CD14-positive monocyte (primary cell): Measurements from ENCODE around the gene SMCHD1. TPM values are rescaled to one million over a fixed set of nuclear protein-coding genes. Genes with fewer than 3 reads are reported as not detected.
"Not testable (repeated sequence)": the region's sequence is repeated elsewhere in the genome, so short reads cannot be mapped to it uniquely, and the experiment has no call there.

Experiments used
- DNase-seq, 3 donors: peaks; one replicate each; pipeline ENCODE4 v3.0.0-alpha.2; 2011 to 2022
- H2AFZ ChIP-seq: 2 replicates; pipeline ENCODE4 v1.6.0; 2012; ENCODE audit warnings: mild to moderate bottlenecking, low read depth, low read length, inconsistent platforms; ENCODE audit not compliant: insufficient read depth, poor library complexity, severe bottlenecking
- H3K27ac ChIP-seq, 2 donors: 1 replicate in 1 of 2; 2 replicates in 1 of 2; pipeline ENCODE4 v1.5.1; 2012 to 2013; ENCODE audit warnings: low read length in 2 of 2, control low read depth in 1 of 2, inconsistent platforms in 1 of 2, low read depth in 1 of 2, mild to moderate bottlenecking in 1 of 2
- H3K27me3 ChIP-seq, 2 donors: one replicate each; pipeline versions ENCODE4 v1.6.0 to v1.6.1; 2011 to 2013; ENCODE audit warnings: low read length in 2 of 2; ENCODE audit not compliant: control insufficient read depth in 2 of 2, insufficient read depth in 2 of 2
- H3K36me3 ChIP-seq, 2 donors: replicated peaks in 1 of 2; 1 replicate in 1 of 2; 2 replicates in 1 of 2; pipeline versions ENCODE4 v1.5.1 to v1.6.1; 2012 to 2013; ENCODE audit warnings: low read length in 2 of 2, control low read depth in 1 of 2, inconsistent platforms in 1 of 2, mild to moderate bottlenecking in 1 of 2; ENCODE audit not compliant: insufficient read depth in 2 of 2, control insufficient read depth in 1 of 2
- H3K4me1 ChIP-seq, 2 donors: 1 replicate in 1 of 2; 2 replicates in 1 of 2; pipeline versions ENCODE4 v1.5.1 to v1.6.1; 2012 to 2013; ENCODE audit warnings: low read length in 2 of 2, control low read depth in 1 of 2, inconsistent platforms in 1 of 2, mild to moderate bottlenecking in 1 of 2, moderate library complexity in 1 of 2; ENCODE audit not compliant: insufficient read depth in 2 of 2, control insufficient read depth in 1 of 2
- H3K4me2 ChIP-seq: replicated peaks from 2 replicates; pipeline ENCODE3; 2012; ENCODE audit warnings: low read length, moderate library complexity, mild to moderate bottlenecking; ENCODE audit not compliant: poor library complexity, severe bottlenecking; ENCODE audit errors: extremely low read depth
- H3K4me3 ChIP-seq, 3 experiments: fragments of 200-600 bp in 1 of 3; sonication (generic) in 1 of 3; replicated peaks in 1 of 3; 1 replicate in 2 of 3; 2 replicates in 1 of 3; pipeline ENCODE4 v1.5.1; 2011 to 2013; ENCODE audit warnings: low read length in 3 of 3, mild to moderate bottlenecking in 3 of 3, control low read depth in 2 of 3, low read depth in 2 of 3, inconsistent platforms in 1 of 3, moderate library complexity in 1 of 3
- H3K79me2 ChIP-seq: 2 replicates; pipeline ENCODE4 v1.6.0; 2012; ENCODE audit warnings: mild to moderate bottlenecking, control low read depth, inconsistent platforms, low read length, moderate library complexity; ENCODE audit not compliant: insufficient read depth
- H3K9ac ChIP-seq: 2 replicates; pipeline ENCODE4 v1.6.0; 2017; ENCODE audit warnings: low read length, mild to moderate bottlenecking; ENCODE audit not compliant: insufficient read depth, poor library complexity, severe bottlenecking
- H3K9me3 ChIP-seq, 2 donors: replicated peaks in 1 of 2; 1 replicate in 1 of 2; 2 replicates in 1 of 2; pipeline versions ENCODE4 v1.5.1 to v1.6.1; 2012 to 2013; ENCODE audit warnings: low read length in 2 of 2, control low read depth in 1 of 2; ENCODE audit not compliant: control insufficient read depth in 1 of 2, insufficient read depth in 1 of 2
- H4K20me1 ChIP-seq: 2 replicates; pipeline ENCODE4 v1.6.0; 2012; ENCODE audit warnings: mild to moderate bottlenecking, low read length, control low read depth, moderate library complexity; ENCODE audit not compliant: insufficient read depth
- H3K27ac Mint-ChIP-seq, 7 donors: one replicate each; pipeline ENCODE4 v1.8.0; 2020; ENCODE audit warnings: mild to moderate bottlenecking in 7 of 7, mixed read lengths in 7 of 7, moderate library complexity in 6 of 7, inconsistent platforms in 2 of 7
- H3K27me3 Mint-ChIP-seq, 3 donors: one replicate each; pipeline ENCODE4 v1.8.0; 2021 to 2022; ENCODE audit warnings: low read depth in 3 of 3, mild to moderate bottlenecking in 3 of 3, mixed read lengths in 3 of 3, moderate library complexity in 3 of 3, inconsistent platforms in 1 of 3
- H3K36me3 Mint-ChIP-seq, 2 donors: one replicate each; pipeline ENCODE4 v1.8.0; 2020; ENCODE audit warnings: mixed read lengths in 2 of 2, inconsistent platforms in 1 of 2, mild to moderate bottlenecking in 1 of 2
- H3K4me1 Mint-ChIP-seq: one replicate; pipeline ENCODE4 v1.8.0; 2020; ENCODE audit warnings: mild to moderate bottlenecking, mixed read lengths
- H3K4me3 Mint-ChIP-seq, 2 donors: one replicate each; pipeline ENCODE4 v1.8.0; 2020; ENCODE audit warnings: mild to moderate bottlenecking in 2 of 2, mixed read lengths in 2 of 2, moderate library complexity in 1 of 2
- H3K9me3 Mint-ChIP-seq, 7 donors: one replicate each; pipeline ENCODE4 v1.8.0; 2020 to 2022; ENCODE audit warnings: mixed read lengths in 7 of 7, mild to moderate bottlenecking in 6 of 7, moderate library complexity in 6 of 7, inconsistent platforms in 2 of 7
- WGBS: methylation state at CpG from one replicate; pipeline ENCODE4 v1.1.5; 2013; ENCODE audit warnings: missing lambda C conversion rate; ENCODE audit not compliant: insufficient coverage; 5-methylcytosine and 5-hydroxymethylcytosine counted together
- intact Hi-C, 2 donors: fragments of 100-400 bp; cut with micrococcal nuclease; formaldehyde crosslinking; loops; one replicate each; pipeline versions ENCODE4 v1.15.0 to v1.15.1; 2023
- polyA plus RNA-seq, 3 donors: library from polyadenylated mRNA; depleted of rRNA in 1 of 3; unstranded in 2 of 3; stranded (reverse) in 1 of 3; fragments of 300-500 nt in 2 of 3; fragments of >200 nt in 1 of 3; fragmentation: Illumina TruSeq in 2 of 3; gene quantifications; 1 replicate in 2 of 3; 2 replicates in 1 of 3; pipeline ENCODE4 v1.2.3, GENCODE V29; 2012 to 2021
- TF ChIP-seq, protein P1 (sequence below): fragments of 200-600 bp; IDR thresholded peaks from one replicate; pipeline ENCODE4 v1.8.0; 2022; ENCODE audit warnings: antibody characterized with exemption, mild to moderate bottlenecking

The SMCHD1 gene
- polyA plus RNA-seq, 3 donors = 12.7 to 45.5 (median 16.8) TPM

DNA sequence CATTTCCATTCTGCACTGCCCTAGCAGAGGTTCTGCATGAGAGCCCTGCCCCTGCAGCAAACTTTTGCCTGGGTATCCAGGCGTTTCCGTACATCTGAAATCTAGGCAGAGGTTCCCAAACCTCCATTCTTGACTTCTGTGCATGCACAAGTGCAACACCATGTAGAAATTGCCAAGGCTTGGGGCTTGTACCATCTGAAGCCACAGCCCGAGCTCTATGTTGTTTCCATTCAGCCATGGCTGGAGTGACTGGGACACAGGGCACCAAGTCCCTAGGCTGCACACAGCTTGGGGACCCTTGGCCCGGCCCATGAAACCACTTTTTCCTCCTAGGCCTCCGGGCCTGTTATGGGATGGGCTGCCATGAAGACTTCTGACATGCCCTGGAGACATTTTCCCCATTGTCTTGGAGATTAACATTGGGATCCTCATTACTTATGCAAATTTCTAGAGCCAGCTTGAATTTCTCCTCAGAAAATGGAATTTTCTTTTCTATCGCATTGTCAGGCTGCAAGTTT, 154.2 kb downstream of the SMCHD1 start:
- Mint-ChIP-seq H3K36me3 (peaks cover 11 to 16% of the 10 kb centered on the region in 2 donors), H3K9me3 (peaks cover 10 to 42% (median 18%) of the 10 kb centered on the region in 7 donors)
- H3K9ac ChIP-seq, intact Hi-C loops, H2AFZ ChIP-seq, H3K4me1 ChIP-seq, H3K4me3 Mint-ChIP-seq, H3K27me3 Mint-ChIP-seq, H3K27me3 ChIP-seq, H3K27ac Mint-ChIP-seq, H3K79me2 ChIP-seq, DNase-seq, H3K4me1 Mint-ChIP-seq, H3K27ac ChIP-seq, H3K4me2 ChIP-seq, H4K20me1 ChIP-seq, H3K4me3 ChIP-seq: not testable (repeated sequence)
- Histone ChIP-seq H3K9me3 (peaks cover 0 to 11% of the 10 kb centered on the region in 2 donors), H3K36me3 (peaks cover 10 to 14% of the 10 kb centered on the region in 2 donors)
- 79% methylated on average over 4 of the region's 6 CpGs for WGBS

DNA sequence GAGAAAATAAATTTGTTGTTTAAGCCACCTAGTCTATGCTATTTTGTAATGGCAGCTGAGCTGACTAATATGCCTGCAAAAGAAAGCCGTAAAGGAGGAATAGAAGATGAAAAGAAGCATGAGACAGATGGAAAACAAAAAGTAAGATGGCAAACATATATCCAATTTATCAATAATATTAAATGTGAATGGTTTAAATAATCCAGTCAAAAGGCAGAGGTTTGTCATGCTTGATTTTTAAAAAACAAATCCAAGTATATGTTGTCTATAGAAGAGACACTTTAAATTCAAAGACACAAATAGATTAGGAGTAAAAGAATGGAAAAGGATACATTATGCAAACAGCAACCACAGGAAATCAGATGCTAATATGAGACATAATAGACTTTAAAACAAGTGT, 155.9 kb downstream of the SMCHD1 start:
- Mint-ChIP-seq H3K9me3 (peaks cover 10 to 48% (median 21%) of the 10 kb centered on the region in 7 donors), H3K36me3 (peaks cover 0 to 8% of the 10 kb centered on the region in 2 donors), H3K27me3 (peaks cover 0 to 2% (median 2%) of the 10 kb centered on the region in 3 donors), H3K27ac (no peak overlapping the region), H3K4me3 (no peak overlapping the region), H3K4me1 (no peaks in the 10 kb centered on the region)
- intact Hi-C loops = no loop called here
- no peak overlapping the region for H2AFZ ChIP-seq
- peaks cover 0 to 11% of the 10 kb centered on the region in 2 donors for H3K9me3 ChIP-seq
- no CpG with 5 or more reads among the region's 1 CpG for WGBS
- DNase-seq = no peak
- H3K4me2 ChIP-seq = no peak overlapping the region
- H3K4me1 ChIP-seq = no peaks in the 10 kb centered on the region
- no peaks in the 10 kb centered on the region for H3K36me3 ChIP-seq
- H3K79me2 ChIP-seq = no peaks in the 10 kb centered on the region
- no peaks in the 10 kb centered on the region for H4K20me1 ChIP-seq
- no peak overlapping the region for H3K9ac ChIP-seq
- TF ChIP-seq, protein P1, sequence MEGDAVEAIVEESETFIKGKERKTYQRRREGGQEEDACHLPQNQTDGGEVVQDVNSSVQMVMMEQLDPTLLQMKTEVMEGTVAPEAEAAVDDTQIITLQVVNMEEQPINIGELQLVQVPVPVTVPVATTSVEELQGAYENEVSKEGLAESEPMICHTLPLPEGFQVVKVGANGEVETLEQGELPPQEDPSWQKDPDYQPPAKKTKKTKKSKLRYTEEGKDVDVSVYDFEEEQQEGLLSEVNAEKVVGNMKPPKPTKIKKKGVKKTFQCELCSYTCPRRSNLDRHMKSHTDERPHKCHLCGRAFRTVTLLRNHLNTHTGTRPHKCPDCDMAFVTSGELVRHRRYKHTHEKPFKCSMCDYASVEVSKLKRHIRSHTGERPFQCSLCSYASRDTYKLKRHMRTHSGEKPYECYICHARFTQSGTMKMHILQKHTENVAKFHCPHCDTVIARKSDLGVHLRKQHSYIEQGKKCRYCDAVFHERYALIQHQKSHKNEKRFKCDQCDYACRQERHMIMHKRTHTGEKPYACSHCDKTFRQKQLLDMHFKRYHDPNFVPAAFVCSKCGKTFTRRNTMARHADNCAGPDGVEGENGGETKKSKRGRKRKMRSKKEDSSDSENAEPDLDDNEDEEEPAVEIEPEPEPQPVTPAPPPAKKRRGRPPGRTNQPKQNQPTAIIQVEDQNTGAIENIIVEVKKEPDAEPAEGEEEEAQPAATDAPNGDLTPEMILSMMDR = no peak
- H3K4me3 ChIP-seq = no peak overlapping the region
- no peak overlapping the region for H3K27ac ChIP-seq
- H3K27me3 ChIP-seq = no peaks in the 10 kb centered on the region
